ENCODE results near the gene IDNK. TPM values are rescaled to one million over a fixed set of nuclear protein-coding genes. Genes with fewer than 3 reads are reported as not detected.
A peak's percentile ranks its signal among the peaks of the same experiment; 100 is the strongest.

IDNK gene
- total and polyA plus RNA-seq, 10 of the 15 experiments (the other 5 are each of a cell fraction or from before 2014, with no cell fraction given), result 7.0 to 19.1 (median 10.6) TPM

- TF ChIP-seq BCLAF1 (IDR thresholded peaks at IDR 0.05) (no peak), POLR2AphosphoS5 (IDR thresholded peaks at IDR 0.05; ENCODE audit: low read length) (no peak)
- TF ChIP-seq, protein P1, sequence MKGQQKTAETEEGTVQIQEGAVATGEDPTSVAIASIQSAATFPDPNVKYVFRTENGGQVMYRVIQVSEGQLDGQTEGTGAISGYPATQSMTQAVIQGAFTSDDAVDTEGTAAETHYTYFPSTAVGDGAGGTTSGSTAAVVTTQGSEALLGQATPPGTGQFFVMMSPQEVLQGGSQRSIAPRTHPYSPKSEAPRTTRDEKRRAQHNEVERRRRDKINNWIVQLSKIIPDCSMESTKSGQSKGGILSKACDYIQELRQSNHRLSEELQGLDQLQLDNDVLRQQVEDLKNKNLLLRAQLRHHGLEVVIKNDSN (IDR thresholded peaks at IDR 0.05; ENCODE audit: borderline replicate concordance, extremely low read length, insufficient read depth, low read depth, low read length), result no peak
These were observed 57.3 kb downstream of the IDNK start (continued) for GRCh38 chr9:83680233-83680632.

- intact Hi-C loops (cut with micrococcal nuclease; ENCODE audit: unreplicated experiment) (no loop called here), in situ Hi-C loops (cut with MboI) (no loop called here)
- ChIA-PET CTCF (no interaction called here), SMC1A (ENCODE audit: uncharacterized antibody, unreplicated experiment) (interaction anchor here (0.8 to 1.6 kb wide), 3 partner anchors 10 to 23 kb away, joined by 3 to 7 read pairs (median 4); no protein-coding TSS in a partner anchor), RAD21 (ENCODE audit: unreplicated experiment) (no interaction called here), POLR2A (no interaction called here)
- DNase-seq (ENCODE audit: low read depth, low spot score) (no peak), FAIRE-seq (no peak), ATAC-seq (peak; percentile 50)
- H3K27me3 ChIP-seq (replicated peaks in 1 of 2; ENCODE audit: control insufficient read depth in 2 of 2, insufficient read depth in 2 of 2, low read length in 1 of 2), result no peaks in the 10 kb centered on the region
- no peak overlapping the region for H3K27ac ChIP-seq (ENCODE audit: control insufficient read depth, insufficient read depth)
- no peaks in the 10 kb centered on the region for H3K4me1 ChIP-seq (ENCODE audit: control insufficient read depth, insufficient read depth, low read length)
- no peak overlapping the region for H2AFZ ChIP-seq (ENCODE audit: control insufficient read depth, low read depth, low read length)
- no peak overlapping the region for H3K4me2 ChIP-seq (ENCODE audit: control insufficient read depth, insufficient read depth)
- 64% methylated on average over 2 of the region's 2 CpGs for WGBS (ENCODE audit: insufficient coverage, insufficient replicate concordance, low lambda C conversion rate, missing lambda C conversion rate)
- peaks cover 9 to 39% of the 10 kb centered on the region in 2 experiments for H3K36me3 ChIP-seq (ENCODE audit: control insufficient read depth in 2 of 2, insufficient read depth in 2 of 2, low read length in 1 of 2)
- H3K4me3 ChIP-seq, result no peak overlapping the region
- no peak overlapping the region for H3K9ac ChIP-seq (ENCODE audit: control insufficient read depth, insufficient read depth, low read length)
- TF ChIP-seq JUNB (IDR thresholded peaks at IDR 0.05), result peak; percentile 26; the same call in 1 of the 2 replicates
- peak; percentile 65 for TF ChIP-seq RUNX3 (IDR thresholded peaks at IDR 0.05; ENCODE audit: low read length)
- TF ChIP-seq SRF (IDR thresholded peaks at IDR 0.05; ENCODE audit: low read depth in 2 of 2, low read length in 2 of 2), result no peak
- H3K9me3 ChIP-seq (replicated peaks; ENCODE audit: control insufficient read depth, insufficient read depth, low read length), result no peaks in the 10 kb centered on the region
- peaks cover 48% of the 10 kb centered on the region for H3K79me2 ChIP-seq (ENCODE audit: control insufficient read depth, insufficient read depth, low read length)
- H4K20me1 ChIP-seq (ENCODE audit: control insufficient read depth, insufficient read depth), result no peaks in the 10 kb centered on the region; the same call in 1 of the 2 replicates
- no TSS peak for BruUV-seq (replicated peaks)
These were observed 58.5 kb downstream of the IDNK start for GRCh38 chr9:83681490-83681889.
